GM21390 (cell line): ENCODE data around the gene ATP6V1F.

Source experiments
- ATAC-seq: cut with Tn5 transposase; IDR thresholded peaks from one replicate; pipeline ENCODE4 v1.9.1; 2021; ENCODE audit not compliant: unreplicated experiment

The ATP6V1F gene

GRCh38 chr7:128867241-128867640 lies 4.6 kb downstream of the ATP6V1F start:
- no peak for ATAC-seq

- ATAC-seq, result no peak
These were observed 5.4 kb downstream of the ATP6V1F start for GRCh38 chr7:128867842-128868623.

- ATAC-seq, result no peak
These were observed 6.0 kb downstream of the ATP6V1F start for GRCh38 chr7:128868624-128869137.

GRCh38 chr7:128869138-128869943 lies 6.7 kb downstream of the ATP6V1F start:
- peak; percentile 74 for ATAC-seq

- ATAC-seq, result peak; percentile 19
These were observed 7.3 kb downstream of the ATP6V1F start for GRCh38 chr7:128869944-128870285.

- no peak for ATAC-seq
These were observed 8.4 kb downstream of the ATP6V1F start for GRCh38 chr7:128871050-128871449.

- ATAC-seq, result no peak
These were observed 9.8 kb downstream of the ATP6V1F start for GRCh38 chr7:128872394-128872824.

GRCh38 chr7:128873234-128873633 lies 10.6 kb downstream of the ATP6V1F start:
- no peak for ATAC-seq

GRCh38 chr7:128874140-128875031 lies 11.7 kb downstream of the ATP6V1F start:
- ATAC-seq, result no peak

- no peak for ATAC-seq
These were observed 12.9 kb downstream of the ATP6V1F start for GRCh38 chr7:128875523-128875948.

GRCh38 chr7:128876127-128876526 lies 13.5 kb downstream of the ATP6V1F start:
- ATAC-seq, result no peak

GRCh38 chr7:128876586-128876977 lies 13.9 kb downstream of the ATP6V1F start:
- ATAC-seq, result no peak

GRCh38 chr7:128876978-128877755 lies 14.5 kb downstream of the ATP6V1F start:
- no peak for ATAC-seq

GRCh38 chr7:128877756-128878120 lies 15.1 kb downstream of the ATP6V1F start:
- no peak for ATAC-seq

GRCh38 chr7:128878226-128879105 lies 15.8 kb downstream of the ATP6V1F start:
- ATAC-seq, result no peak

- no peak for ATAC-seq
These were observed 16.8 kb downstream of the ATP6V1F start for GRCh38 chr7:128879461-128879938.

GRCh38 chr7:128879939-128880746 lies 17.5 kb downstream of the ATP6V1F start:
- ATAC-seq, result no peak

GRCh38 chr7:128880791-128881457 lies 18.3 kb downstream of the ATP6V1F start:
- no peak for ATAC-seq
